Muscle of leg (tissue), 11 donors: Measurements from ENCODE around the gene ERBIN. TPM values are rescaled to one million over a fixed set of nuclear protein-coding genes. Genes with fewer than 3 reads are reported as not detected.

Source experiments
- DNase-seq: peaks from one replicate; pipeline ENCODE4 v3.0.0; 2013
- H3K27ac ChIP-seq: one replicate; pipeline ENCODE4 v1.5.1; 2013; ENCODE audit warnings: mild to moderate bottlenecking, low read length, control low read depth
- H3K27me3 ChIP-seq: one replicate; pipeline ENCODE4 v1.6.1; 2013; ENCODE audit warnings: low read length; ENCODE audit not compliant: control insufficient read depth, insufficient read depth
- H3K36me3 ChIP-seq: one replicate; pipeline ENCODE4 v1.6.1; 2013; ENCODE audit warnings: low read length; ENCODE audit not compliant: control insufficient read depth, insufficient read depth
- H3K4me1 ChIP-seq: one replicate; pipeline ENCODE4 v1.6.1; 2013; ENCODE audit warnings: low read length; ENCODE audit not compliant: control insufficient read depth, insufficient read depth
- H3K4me3 ChIP-seq: one replicate; pipeline ENCODE4 v1.5.1; 2013; ENCODE audit warnings: low read length, control low read depth
- H3K9me3 ChIP-seq: replicated peaks from 2 replicates; pipeline ENCODE4 v1.6.1; 2013; ENCODE audit warnings: low read depth, low read length; ENCODE audit not compliant: control insufficient read depth
- WGBS: methylation state at CpG from one replicate; pipeline ENCODE4 v1.1.5; 2013; ENCODE audit warnings: missing lambda C conversion rate; ENCODE audit not compliant: insufficient coverage; 5-methylcytosine and 5-hydroxymethylcytosine counted together
- polyA plus RNA-seq, 8 donors: library from polyadenylated mRNA; unstranded; fragments of 120-200 nt; gene quantifications; one replicate each; pipeline versions ENCODE4 v1.2.1 to v1.2.3, GENCODE V29; 2013; ENCODE audit warnings: inconsistent platforms in 1 of 8, low replicate concordance in 1 of 8; ENCODE audit not compliant: insufficient read length in 8 of 8, insufficient read depth in 1 of 8
- total RNA-seq: library from RNA; stranded (reverse); fragments of 120-200 nt; gene quantifications from one replicate; pipeline ENCODE4 v1.2.4, GENCODE V29; 2013

The ERBIN gene
- total and polyA plus RNA-seq, 9 donors, result 33.1 to 53.5 (median 44.8) TPM

- no peak overlapping the region for H3K27ac ChIP-seq
- no peaks in the 10 kb centered on the region for H3K4me1 ChIP-seq
- H3K4me3 ChIP-seq, result no peak overlapping the region
- H3K9me3 ChIP-seq, result no peaks in the 10 kb centered on the region
- no peak for DNase-seq
- WGBS, result 73% methylated on average over 3 of the region's 9 CpGs
- no peaks in the 10 kb centered on the region for H3K36me3 ChIP-seq
- H3K27me3 ChIP-seq, result no peaks in the 10 kb centered on the region
Measured at GRCh38 chr5:65893749-65894430, 32.5 kb upstream of the ERBIN start.

- Histone ChIP-seq H3K36me3 (no peaks in the 10 kb centered on the region), H3K27me3 (no peaks in the 10 kb centered on the region), H3K9me3 (no peaks in the 10 kb centered on the region), H3K4me1 (no peaks in the 10 kb centered on the region), H3K27ac (no peak overlapping the region), H3K4me3 (no peak overlapping the region)
- DNase-seq, result no peak
- WGBS, result 94% methylated on average over 2 of the region's 3 CpGs
Measured at GRCh38 chr5:65895891-65896290, 30.5 kb upstream of the ERBIN start.

- no peak overlapping the region for H3K27ac ChIP-seq
- no peak overlapping the region for H3K4me3 ChIP-seq
- no CpG with 5 or more reads among the region's 2 CpGs for WGBS
Measured at GRCh38 chr5:65900746-65901145, 25.6 kb upstream of the ERBIN start.

GRCh38 chr5:65902104-65902503, 24.3 kb upstream of the ERBIN start:
- no peak overlapping the region for H3K27ac ChIP-seq
- H3K4me1 ChIP-seq, result no peaks in the 10 kb centered on the region
- H3K36me3 ChIP-seq, result no peaks in the 10 kb centered on the region
- H3K4me3 ChIP-seq, result no peak overlapping the region
- no peak for DNase-seq
- no peaks in the 10 kb centered on the region for H3K27me3 ChIP-seq
- WGBS, result 97% methylated on average over 3 of the region's 4 CpGs
- H3K9me3 ChIP-seq, result no peaks in the 10 kb centered on the region

More at GRCh38 chr5:65900746-65901145, 25.6 kb upstream of the ERBIN start:
- Histone ChIP-seq H3K4me1 (no peaks in the 10 kb centered on the region), H3K27me3 (no peaks in the 10 kb centered on the region), H3K9me3 (no peaks in the 10 kb centered on the region), H3K36me3 (no peaks in the 10 kb centered on the region)
- no peak for DNase-seq

GRCh38 chr5:65903581-65903980, 22.8 kb upstream of the ERBIN start:
- Histone ChIP-seq H3K27me3 (no peaks in the 10 kb centered on the region), H3K36me3 (no peaks in the 10 kb centered on the region), H3K9me3 (no peaks in the 10 kb centered on the region), H3K4me1 (no peaks in the 10 kb centered on the region), H3K4me3 (no peak overlapping the region), H3K27ac (no peak overlapping the region)
- no peak for DNase-seq
- no CpG with 5 or more reads among the region's 1 CpG for WGBS

- Histone ChIP-seq H3K4me1 (no peaks in the 10 kb centered on the region), H3K9me3 (no peaks in the 10 kb centered on the region), H3K27me3 (no peaks in the 10 kb centered on the region), H3K27ac (no peak overlapping the region), H3K4me3 (no peak overlapping the region), H3K36me3 (no peaks in the 10 kb centered on the region)
- no peak for DNase-seq
Measured at GRCh38 chr5:65906256-65906655, 20.1 kb upstream of the ERBIN start.

GRCh38 chr5:65907135-65907534, 19.2 kb upstream of the ERBIN start:
- no peak for DNase-seq
- no CpG with 5 or more reads among the region's 2 CpGs for WGBS
- no peak overlapping the region for H3K4me3 ChIP-seq
- H3K36me3 ChIP-seq, result no peaks in the 10 kb centered on the region
- H3K27me3 ChIP-seq, result no peaks in the 10 kb centered on the region
- no peak overlapping the region for H3K27ac ChIP-seq
- H3K4me1 ChIP-seq, result no peaks in the 10 kb centered on the region
- H3K9me3 ChIP-seq, result no peaks in the 10 kb centered on the region

GRCh38 chr5:65910711-65911110, 15.7 kb upstream of the ERBIN start:
- WGBS, result no CpG with 5 or more reads among the region's 3 CpGs

GRCh38 chr5:65912311-65912710, 14.1 kb upstream of the ERBIN start:
- no CpG with 5 or more reads among the region's 3 CpGs for WGBS
- H3K4me3 ChIP-seq, result no peak overlapping the region
- H3K4me1 ChIP-seq, result no peaks in the 10 kb centered on the region
- no peaks in the 10 kb centered on the region for H3K36me3 ChIP-seq
- H3K27ac ChIP-seq, result no peak overlapping the region
- DNase-seq, result no peak
- H3K27me3 ChIP-seq, result no peaks in the 10 kb centered on the region
- no peaks in the 10 kb centered on the region for H3K9me3 ChIP-seq

More at GRCh38 chr5:65910711-65911110, 15.7 kb upstream of the ERBIN start:
- no peak for DNase-seq
- Histone ChIP-seq H3K4me1 (no peaks in the 10 kb centered on the region), H3K27me3 (no peaks in the 10 kb centered on the region), H3K27ac (no peak overlapping the region), H3K4me3 (no peak overlapping the region), H3K9me3 (no peaks in the 10 kb centered on the region), H3K36me3 (no peaks in the 10 kb centered on the region)

GRCh38 chr5:65913519-65913918, 12.9 kb upstream of the ERBIN start:
- Histone ChIP-seq H3K36me3 (no peaks in the 10 kb centered on the region), H3K27me3 (no peaks in the 10 kb centered on the region), H3K4me1 (no peaks in the 10 kb centered on the region), H3K27ac (no peak overlapping the region), H3K9me3 (no peaks in the 10 kb centered on the region), H3K4me3 (no peak overlapping the region)
- no CpG with 5 or more reads among the region's 3 CpGs for WGBS
- peak; percentile 36 for DNase-seq
